ENCODE results near the gene GRID2. TPM values are rescaled to one million over a fixed set of nuclear protein-coding genes. Genes with fewer than 3 reads are reported as not detected.

GRID2 gene
- total and polyA plus RNA-seq, 8 donors: 6.4 TPM; not detected in 7

DNA sequence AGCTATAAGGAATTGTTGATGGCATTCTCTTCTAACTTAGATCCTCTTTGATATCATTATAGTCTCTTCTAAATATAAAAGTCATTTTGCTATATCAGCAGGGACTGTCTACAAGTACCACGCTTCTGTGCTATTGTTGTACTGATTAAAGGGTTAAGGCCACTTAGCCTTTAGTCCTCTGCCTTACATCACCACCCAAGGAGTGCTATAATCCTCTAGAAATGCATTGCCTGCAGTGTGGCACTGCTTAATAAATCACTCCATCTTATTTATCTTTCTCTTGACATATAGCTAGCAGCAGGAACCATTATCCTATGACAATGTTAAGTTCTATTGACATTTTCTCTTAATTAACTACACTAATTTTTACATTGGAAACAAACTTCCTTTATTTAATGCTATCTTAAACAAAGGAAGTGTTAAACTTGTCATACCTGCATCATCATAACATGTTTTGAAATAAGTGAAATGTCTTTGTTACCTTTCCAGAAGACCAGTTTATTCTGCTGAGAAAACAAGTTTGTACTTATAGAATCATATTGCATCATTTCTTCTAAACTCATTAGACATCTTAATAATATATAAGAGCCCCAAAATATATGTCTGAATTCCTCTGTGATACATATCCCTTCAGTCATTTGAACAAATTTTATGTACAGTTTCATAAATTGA, 1163.9 kb downstream of the GRID2 start:
- no peak overlapping the region for H3K27ac ChIP-seq
- no peaks in the 10 kb centered on the region for H3K4me1 ChIP-seq
- no peaks in the 10 kb centered on the region for H3K9me3 ChIP-seq
- TF ChIP-seq POLR2AphosphoS5 (IDR thresholded peaks at IDR 0.05) (no peak), EP300 (IDR thresholded peaks at IDR 0.05) (no peak), POLR2A (IDR thresholded peaks at IDR 0.05) (no peak), CTCF (IDR thresholded peaks at IDR 0.05) (no peak)
- no peak overlapping the region for H3K4me3 ChIP-seq
- DNase-seq: no peak
- WGBS, 5 donors: 53 to 76% (median 69%) methylated on average over 1 of the region's 1 CpG
- intact Hi-C loops (cut with DNase I; ENCODE audit: low total_unique reads): no loop called here
- H3K36me3 ChIP-seq: no peaks in the 10 kb centered on the region
- no peaks in the 10 kb centered on the region for H3K27me3 ChIP-seq

DNA sequence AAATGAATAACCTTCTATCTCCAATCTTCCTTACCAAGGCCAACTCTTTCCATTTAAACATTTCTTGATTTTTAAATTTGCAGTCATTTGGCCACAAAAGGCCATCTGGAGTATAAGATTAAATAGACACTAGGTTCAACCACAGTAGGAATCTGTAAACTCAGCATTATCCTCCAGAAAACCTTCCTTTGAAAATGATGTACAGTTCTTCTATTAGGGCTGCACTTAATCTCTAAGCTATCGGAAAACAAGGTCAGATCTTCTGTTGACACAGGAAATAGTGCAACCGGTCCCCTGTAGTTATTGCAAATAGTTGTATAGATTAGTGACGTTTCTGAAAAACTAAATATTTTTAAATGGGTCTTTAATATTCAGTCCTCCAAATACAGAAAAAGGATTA, 1165.8 kb downstream of the GRID2 start:
- H3K4me3 ChIP-seq: no peak overlapping the region
- H3K9me3 ChIP-seq: no peaks in the 10 kb centered on the region
- intact Hi-C loops (cut with DNase I; ENCODE audit: low total_unique reads): no loop called here
- H3K27me3 ChIP-seq: no peaks in the 10 kb centered on the region
- H3K36me3 ChIP-seq: no peaks in the 10 kb centered on the region
- WGBS, 5 donors: 23 to 40% (median 29%) methylated on average over 3 of the region's 3 CpGs
- DNase-seq: no peak
- no peak overlapping the region for H3K27ac ChIP-seq
- no peaks in the 10 kb centered on the region for H3K4me1 ChIP-seq
- TF ChIP-seq CTCF (IDR thresholded peaks at IDR 0.05): no peak
- TF ChIP-seq POLR2A (IDR thresholded peaks at IDR 0.05): no peak
- no peak for TF ChIP-seq EP300 (IDR thresholded peaks at IDR 0.05)
- no peak for TF ChIP-seq POLR2AphosphoS5 (IDR thresholded peaks at IDR 0.05)

- intact Hi-C loops (cut with DNase I; ENCODE audit: low total_unique reads): no loop called here
- Histone ChIP-seq H3K9me3 (no peaks in the 10 kb centered on the region), H3K36me3 (no peaks in the 10 kb centered on the region), H3K27me3 (no peaks in the 10 kb centered on the region), H3K4me3 (no peak overlapping the region), H3K4me1 (no peaks in the 10 kb centered on the region), H3K27ac (no peak overlapping the region)
- 40 to 72% (median 65%) methylated on average over 2 of the region's 2 CpGs for WGBS, 5 donors
- DNase-seq: no peak
- TF ChIP-seq POLR2AphosphoS5 (IDR thresholded peaks at IDR 0.05) (no peak), CTCF (IDR thresholded peaks at IDR 0.05) (no peak), EP300 (IDR thresholded peaks at IDR 0.05) (no peak), POLR2A (IDR thresholded peaks at IDR 0.05) (no peak)
Observed at GRCh38 chr4:93475730-93476129, 1172.0 kb downstream of the GRID2 start.

- H3K4me3 ChIP-seq: no peak overlapping the region
- DNase-seq: no peak
- H3K36me3 ChIP-seq: no peaks in the 10 kb centered on the region
- intact Hi-C loops (cut with DNase I; ENCODE audit: low total_unique reads): no loop called here
- TF ChIP-seq EP300 (IDR thresholded peaks at IDR 0.05): no peak
- TF ChIP-seq CTCF (IDR thresholded peaks at IDR 0.05): no peak
- no peak for TF ChIP-seq POLR2A (IDR thresholded peaks at IDR 0.05)
- no peak for TF ChIP-seq POLR2AphosphoS5 (IDR thresholded peaks at IDR 0.05)
- 86 to 90% (median 87%) methylated on average over 1 of the region's 1 CpG for WGBS, 5 donors
- no peaks in the 10 kb centered on the region for H3K27me3 ChIP-seq
- no peaks in the 10 kb centered on the region for H3K4me1 ChIP-seq
- H3K9me3 ChIP-seq: no peaks in the 10 kb centered on the region
- no peak overlapping the region for H3K27ac ChIP-seq
Observed at GRCh38 chr4:93478805-93479204, 1175.0 kb downstream of the GRID2 start.

Data from stomach (tissue), 9 donors.